Fibroblast of skin of right quadriceps (primary cell): ENCODE measurements around the gene SRPK3.
"Not testable (repeated sequence)": the region's sequence is repeated elsewhere in the genome, so short reads cannot be mapped to it uniquely, and the experiment has no call there.

Experiments used
- DNase-seq: peaks from one replicate; pipeline ENCODE4 v3.0.0-alpha.2; 2013

The SRPK3 gene

GRCh38 chrX:153780678-153781427, at the start of gene SRPK3:
Gene SRPK3 (plus strand): TSS chrX:153781041. CDS start chrX:153781087, 46 bp downstream.
- peak; percentile 11 for DNase-seq

- no peak for DNase-seq
Observed at GRCh38 chrX:153731117-153731844, 49.6 kb upstream of the SRPK3 start.

- no peak for DNase-seq
Observed at GRCh38 chrX:153731845-153732215, 49.0 kb upstream of the SRPK3 start.

- DNase-seq, result no peak
Observed at GRCh38 chrX:153732401-153732800, 48.4 kb upstream of the SRPK3 start.

- no peak for DNase-seq
Observed at GRCh38 chrX:153733651-153734240, 47.1 kb upstream of the SRPK3 start.

GRCh38 chrX:153734871-153735270, 46.0 kb upstream of the SRPK3 start:
- no peak for DNase-seq

GRCh38 chrX:153735274-153735673, 45.6 kb upstream of the SRPK3 start:
- DNase-seq, result no peak

GRCh38 chrX:153736071-153736820, 44.6 kb upstream of the SRPK3 start:
- no peak for DNase-seq

- DNase-seq, result no peak
Observed at GRCh38 chrX:153736871-153737441, 43.9 kb upstream of the SRPK3 start.

GRCh38 chrX:153738056-153738605, 42.7 kb upstream of the SRPK3 start:
- DNase-seq, result no peak

- DNase-seq, result no peak
Observed at GRCh38 chrX:153739754-153740486, 40.9 kb upstream of the SRPK3 start.

- no peak for DNase-seq
Observed at GRCh38 chrX:153740631-153741222, 40.1 kb upstream of the SRPK3 start.

- no peak for DNase-seq
Observed at GRCh38 chrX:153741446-153741845, 39.4 kb upstream of the SRPK3 start.

GRCh38 chrX:153742111-153742510, 38.7 kb upstream of the SRPK3 start:
- not testable (repeated sequence) for DNase-seq

GRCh38 chrX:153742796-153743467, 37.9 kb upstream of the SRPK3 start:
- DNase-seq, result not testable (repeated sequence)

- peak; percentile 35 for DNase-seq
Observed at GRCh38 chrX:153743468-153744209, 37.2 kb upstream of the SRPK3 start.

GRCh38 chrX:153744210-153745066, 36.4 kb upstream of the SRPK3 start:
- peak; percentile 25 for DNase-seq

- DNase-seq, result not testable (repeated sequence)
Observed at GRCh38 chrX:153745067-153745433, 35.8 kb upstream of the SRPK3 start.

- no peak for DNase-seq
Observed at GRCh38 chrX:153746359-153746758, 34.5 kb upstream of the SRPK3 start.
